ENCODE measurements around the gene MRPS15.
A peak's percentile ranks its signal among the peaks of the same experiment; 100 is the strongest.
"Not testable (repeated sequence)": the region's sequence is repeated elsewhere in the genome, so short reads cannot be mapped to it uniquely, and the experiment has no call there.

MRPS15 gene

GRCh38 chr1:36482724-36483388 is 18.7 kb upstream of the MRPS15 start, which contains the start of gene CSF3R:
TSS of gene CSF3R (minus strand) at chr1:36482913. CDS start at chr1:36479496, 3,417 bp downstream.
- no peak for DNase-seq

GRCh38 chr1:36481771-36482723 is 17.9 kb upstream of the MRPS15 start:
- no peak for DNase-seq

- no peak for DNase-seq
Observed at GRCh38 chr1:36481091-36481490, 16.9 kb upstream of the MRPS15 start.

- DNase-seq, result no peak
Observed at GRCh38 chr1:36480161-36480560, 16.0 kb upstream of the MRPS15 start.

GRCh38 chr1:36479505-36480051 is 15.4 kb upstream of the MRPS15 start:
- no peak for DNase-seq

GRCh38 chr1:36477615-36478014 is 13.4 kb upstream of the MRPS15 start:
- DNase-seq, result not testable (repeated sequence)

GRCh38 chr1:36476945-36477344 is 12.8 kb upstream of the MRPS15 start:
- DNase-seq, result no peak

GRCh38 chr1:36475910-36476604 is 11.9 kb upstream of the MRPS15 start:
- no peak for DNase-seq

- no peak for DNase-seq
Observed at GRCh38 chr1:36475341-36475740, 11.2 kb upstream of the MRPS15 start.

GRCh38 chr1:36472656-36473055 is 8.5 kb upstream of the MRPS15 start:
- DNase-seq, result no peak

GRCh38 chr1:36471830-36472641 is 7.9 kb upstream of the MRPS15 start:
- no peak for DNase-seq

- no peak for DNase-seq
Observed at GRCh38 chr1:36469163-36469562, 5.0 kb upstream of the MRPS15 start.

GRCh38 chr1:36467700-36468455 is 3.7 kb upstream of the MRPS15 start:
- DNase-seq, result no peak

GRCh38 chr1:36467027-36467410 is 2.8 kb upstream of the MRPS15 start:
- DNase-seq, result no peak

- no peak for DNase-seq
Observed at GRCh38 chr1:36466370-36467026, 2.3 kb upstream of the MRPS15 start.

GRCh38 chr1:36465731-36466369 is 1.7 kb upstream of the MRPS15 start:
- no peak for DNase-seq

- DNase-seq, result peak; percentile 52 to 68
Observed at GRCh38 chr1:36464605-36465393, 615 bp upstream of the MRPS15 start.

GRCh38 chr1:36463463-36463802 is 751 bp downstream of the MRPS15 start:
- DNase-seq, result peak; percentile 41 to 54

GRCh38 chr1:36458910-36459309 is 5.3 kb downstream of the MRPS15 start:
- DNase-seq, result no peak

GRCh38 chr1:36457691-36458090 is 6.5 kb downstream of the MRPS15 start:
- DNase-seq, result no peak

All from NCI-H2081 (cell line).